Retinal pigment epithelial cell (primary cell): Measurements from ENCODE around the gene TMEM132C.

Experiments used
- DNase-seq: peaks from one replicate; pipeline ENCODE4 v3.0.0-alpha.2; 2010; ENCODE audit warnings: low read depth
- H3K4me3 ChIP-seq: 2 replicates; pipeline ENCODE4 v1.5.1; 2011; ENCODE audit warnings: mild to moderate bottlenecking, low read length, control low read depth, moderate library complexity
- TF ChIP-seq, protein P1 (sequence below): conservative IDR thresholded peaks from 2 replicates; pipeline ENCODE4 v1.5.1; 2011; ENCODE audit warnings: low read depth, low read length, control low read depth, inconsistent platforms

Gene TMEM132C

DNA sequence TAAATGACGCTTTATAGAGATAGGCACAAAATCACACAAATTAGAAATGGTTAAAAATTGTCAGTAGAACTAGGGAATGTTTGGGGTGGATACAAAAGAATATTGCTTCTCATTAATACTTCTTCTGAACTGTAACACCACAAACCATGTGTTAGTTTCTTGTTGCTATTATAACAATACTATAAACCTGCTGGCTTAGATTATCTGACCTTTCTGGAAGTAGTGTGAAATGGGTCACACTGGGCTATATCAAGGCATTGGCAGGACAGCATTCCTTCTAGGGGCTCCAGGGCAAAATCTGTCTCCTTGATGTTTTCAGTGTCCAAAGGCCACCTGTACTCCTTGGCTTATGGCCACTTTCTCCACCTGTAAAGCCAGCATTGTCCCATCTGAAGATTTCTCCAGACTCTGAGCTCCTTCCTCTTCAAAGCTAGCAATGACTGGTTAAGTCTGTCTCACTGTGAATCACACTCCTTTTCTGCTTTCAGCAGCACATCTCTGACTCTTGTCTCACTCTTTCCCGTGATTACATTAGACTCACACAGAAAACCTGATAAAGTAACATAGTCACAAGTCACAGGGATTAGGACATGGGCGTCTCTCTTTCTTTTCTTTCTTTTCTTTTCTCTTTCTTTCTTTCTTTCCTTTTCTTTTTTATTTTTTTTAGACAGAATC is 470.5 kb downstream of the TMEM132C start:
- H3K4me3 ChIP-seq = no peak overlapping the region
- DNase-seq = no peak
- TF ChIP-seq, protein P1, sequence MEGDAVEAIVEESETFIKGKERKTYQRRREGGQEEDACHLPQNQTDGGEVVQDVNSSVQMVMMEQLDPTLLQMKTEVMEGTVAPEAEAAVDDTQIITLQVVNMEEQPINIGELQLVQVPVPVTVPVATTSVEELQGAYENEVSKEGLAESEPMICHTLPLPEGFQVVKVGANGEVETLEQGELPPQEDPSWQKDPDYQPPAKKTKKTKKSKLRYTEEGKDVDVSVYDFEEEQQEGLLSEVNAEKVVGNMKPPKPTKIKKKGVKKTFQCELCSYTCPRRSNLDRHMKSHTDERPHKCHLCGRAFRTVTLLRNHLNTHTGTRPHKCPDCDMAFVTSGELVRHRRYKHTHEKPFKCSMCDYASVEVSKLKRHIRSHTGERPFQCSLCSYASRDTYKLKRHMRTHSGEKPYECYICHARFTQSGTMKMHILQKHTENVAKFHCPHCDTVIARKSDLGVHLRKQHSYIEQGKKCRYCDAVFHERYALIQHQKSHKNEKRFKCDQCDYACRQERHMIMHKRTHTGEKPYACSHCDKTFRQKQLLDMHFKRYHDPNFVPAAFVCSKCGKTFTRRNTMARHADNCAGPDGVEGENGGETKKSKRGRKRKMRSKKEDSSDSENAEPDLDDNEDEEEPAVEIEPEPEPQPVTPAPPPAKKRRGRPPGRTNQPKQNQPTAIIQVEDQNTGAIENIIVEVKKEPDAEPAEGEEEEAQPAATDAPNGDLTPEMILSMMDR = no peak

DNA sequence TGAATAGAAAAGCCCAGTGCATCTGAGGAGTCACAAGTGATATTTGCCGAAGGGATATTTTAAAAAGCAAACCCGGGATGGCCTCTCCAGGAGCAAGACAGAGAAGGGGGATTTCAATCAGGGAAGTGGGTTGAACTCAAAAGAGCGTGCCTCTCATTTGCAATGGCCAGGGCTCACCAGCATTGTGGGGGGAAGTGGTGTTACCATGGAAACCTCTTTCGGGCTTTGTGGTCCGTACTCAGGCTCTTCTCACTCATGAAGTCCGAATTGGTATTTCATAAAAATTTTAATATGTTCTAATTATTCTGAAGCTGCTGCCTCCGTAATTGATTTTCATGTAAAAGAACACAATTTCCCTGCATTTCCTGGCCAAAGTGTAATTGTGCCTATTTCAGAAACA is 476.9 kb downstream of the TMEM132C start:
- TF ChIP-seq, protein P1 = no peak
- no peak for DNase-seq
- no peak overlapping the region for H3K4me3 ChIP-seq

DNA sequence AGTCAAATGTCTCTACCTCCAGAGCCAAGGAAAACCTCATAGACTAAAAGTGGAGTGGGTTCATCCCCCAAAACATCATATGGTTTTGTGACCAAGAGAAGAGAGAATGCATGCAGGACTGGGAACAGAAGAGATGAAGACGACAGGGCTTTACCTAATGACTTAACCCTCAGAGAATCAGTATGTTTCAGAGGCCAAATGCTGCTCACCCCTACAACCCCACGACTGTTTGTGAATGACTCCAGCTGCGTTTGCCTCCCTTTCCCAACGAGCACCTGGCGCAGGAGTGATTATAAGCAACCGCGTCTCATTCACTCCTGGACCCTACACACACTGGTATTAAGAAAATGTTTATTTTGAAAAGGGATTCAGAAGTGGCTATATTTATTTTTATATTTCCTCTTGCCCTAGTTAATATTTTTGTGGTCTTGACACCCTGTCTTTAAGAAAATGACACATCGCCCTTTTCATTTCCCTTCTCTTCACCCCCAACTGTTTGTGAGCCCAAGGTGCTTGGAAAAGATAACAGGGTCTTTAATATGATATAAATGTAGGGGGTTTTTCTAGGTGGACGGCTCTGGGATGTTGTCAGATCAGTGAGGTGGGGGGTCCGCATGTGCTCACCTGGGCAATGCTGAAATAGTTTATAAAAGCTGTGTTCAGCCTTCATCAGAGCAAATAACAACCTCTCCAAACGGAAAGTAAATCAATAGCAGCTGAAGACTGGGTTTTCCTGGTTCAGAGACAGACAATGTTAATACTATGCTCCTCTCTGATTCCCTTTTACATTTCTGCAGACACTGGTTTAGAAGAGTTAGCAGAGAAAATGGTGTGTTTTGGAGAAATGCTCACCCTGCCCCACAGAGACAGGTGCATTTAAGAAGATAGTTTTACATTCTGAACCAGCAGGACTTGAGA is 479.1 kb downstream of the TMEM132C start:
- TF ChIP-seq, protein P1 = no peak
- DNase-seq = no peak
- no peak overlapping the region for H3K4me3 ChIP-seq

DNA sequence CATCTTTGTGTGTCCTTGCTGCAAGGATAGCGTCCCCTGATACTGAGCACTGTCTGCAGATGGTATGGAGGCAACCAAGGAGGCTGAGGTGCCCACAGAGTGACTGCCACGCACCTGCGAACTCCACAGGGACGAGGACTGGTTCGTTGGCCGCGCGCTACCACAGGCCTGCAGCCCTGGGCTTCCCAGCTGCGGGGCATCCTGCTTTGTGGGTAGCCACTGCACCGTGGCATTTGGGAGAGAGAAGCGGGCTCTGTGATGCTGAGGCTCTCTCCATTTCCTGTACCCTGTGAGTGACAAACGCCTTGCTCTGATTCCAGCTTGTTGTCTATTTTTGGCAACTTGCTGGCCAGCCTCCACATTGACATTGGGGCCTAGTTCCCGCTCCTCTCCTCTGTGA is 480.5 kb downstream of the TMEM132C start:
- TF ChIP-seq, protein P1 = no peak
- H3K4me3 ChIP-seq = no peak overlapping the region
- no peak for DNase-seq

DNA sequence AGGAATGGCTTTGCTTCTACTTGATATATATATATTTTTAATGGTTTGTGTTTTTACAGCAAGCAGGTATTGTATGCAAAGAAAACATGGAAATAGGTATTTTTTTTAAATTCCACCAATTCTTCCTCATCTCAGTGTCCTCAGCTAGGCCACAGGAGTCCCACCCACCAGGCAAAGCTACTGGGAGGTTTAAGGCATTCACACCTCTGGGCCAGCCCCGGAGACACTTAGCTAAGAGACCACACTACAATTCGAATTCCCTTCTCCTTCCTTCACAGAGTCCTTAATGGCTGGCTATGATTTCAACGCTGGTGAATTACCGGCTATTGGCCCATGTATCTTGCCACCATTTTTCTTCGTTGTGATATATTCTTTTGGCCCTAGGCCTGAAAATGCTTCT is 485.4 kb downstream of the TMEM132C start:
- H3K4me3 ChIP-seq = no peak overlapping the region
- no peak for DNase-seq
- TF ChIP-seq, protein P1 = no peak

DNA sequence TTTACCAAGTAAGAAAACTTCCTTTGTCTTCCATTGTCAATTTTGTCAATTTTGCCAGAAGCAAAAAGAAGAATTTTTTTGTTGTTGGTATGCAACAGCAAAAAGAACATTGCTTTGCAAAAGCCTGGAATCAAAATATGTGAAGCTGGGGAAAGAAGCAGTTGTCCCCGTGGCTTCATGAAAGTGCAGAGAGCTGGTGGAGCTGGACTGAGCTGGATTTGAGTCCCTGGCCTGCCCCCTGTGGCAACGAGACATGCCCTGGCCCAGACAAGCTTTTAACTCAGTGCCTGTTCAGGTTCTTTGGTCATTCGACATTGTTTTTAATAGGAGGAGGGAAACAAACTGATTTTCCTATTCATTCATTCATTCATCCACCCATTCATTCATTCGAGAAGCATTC is 486.5 kb downstream of the TMEM132C start:
- TF ChIP-seq, protein P1 = no peak
- DNase-seq = no peak
- H3K4me3 ChIP-seq = no peak overlapping the region
